Measurements from ENCODE around the gene KIF18B.

- TF ChIP-seq SIN3A (IDR thresholded peaks at IDR 0.05; ENCODE audit: low read depth, low read length) (no peak), MTA3 (IDR thresholded peaks at IDR 0.05; ENCODE audit: borderline replicate concordance, low read length) (no peak), KDM1A (IDR thresholded peaks at IDR 0.05; ENCODE audit: borderline replicate concordance) (no peak), NRF1 (conservative IDR thresholded peaks at IDR 0.05; ENCODE audit: low read depth, low read length) (no peak)
- TF ChIP-seq, protein P1, sequence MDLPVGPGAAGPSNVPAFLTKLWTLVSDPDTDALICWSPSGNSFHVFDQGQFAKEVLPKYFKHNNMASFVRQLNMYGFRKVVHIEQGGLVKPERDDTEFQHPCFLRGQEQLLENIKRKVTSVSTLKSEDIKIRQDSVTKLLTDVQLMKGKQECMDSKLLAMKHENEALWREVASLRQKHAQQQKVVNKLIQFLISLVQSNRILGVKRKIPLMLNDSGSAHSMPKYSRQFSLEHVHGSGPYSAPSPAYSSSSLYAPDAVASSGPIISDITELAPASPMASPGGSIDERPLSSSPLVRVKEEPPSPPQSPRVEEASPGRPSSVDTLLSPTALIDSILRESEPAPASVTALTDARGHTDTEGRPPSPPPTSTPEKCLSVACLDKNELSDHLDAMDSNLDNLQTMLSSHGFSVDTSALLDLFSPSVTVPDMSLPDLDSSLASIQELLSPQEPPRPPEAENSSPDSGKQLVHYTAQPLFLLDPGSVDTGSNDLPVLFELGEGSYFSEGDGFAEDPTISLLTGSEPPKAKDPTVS (IDR thresholded peaks at IDR 0.05; ENCODE audit: low read depth, low read length) = no peak
- TF ChIP-seq, protein P2, sequence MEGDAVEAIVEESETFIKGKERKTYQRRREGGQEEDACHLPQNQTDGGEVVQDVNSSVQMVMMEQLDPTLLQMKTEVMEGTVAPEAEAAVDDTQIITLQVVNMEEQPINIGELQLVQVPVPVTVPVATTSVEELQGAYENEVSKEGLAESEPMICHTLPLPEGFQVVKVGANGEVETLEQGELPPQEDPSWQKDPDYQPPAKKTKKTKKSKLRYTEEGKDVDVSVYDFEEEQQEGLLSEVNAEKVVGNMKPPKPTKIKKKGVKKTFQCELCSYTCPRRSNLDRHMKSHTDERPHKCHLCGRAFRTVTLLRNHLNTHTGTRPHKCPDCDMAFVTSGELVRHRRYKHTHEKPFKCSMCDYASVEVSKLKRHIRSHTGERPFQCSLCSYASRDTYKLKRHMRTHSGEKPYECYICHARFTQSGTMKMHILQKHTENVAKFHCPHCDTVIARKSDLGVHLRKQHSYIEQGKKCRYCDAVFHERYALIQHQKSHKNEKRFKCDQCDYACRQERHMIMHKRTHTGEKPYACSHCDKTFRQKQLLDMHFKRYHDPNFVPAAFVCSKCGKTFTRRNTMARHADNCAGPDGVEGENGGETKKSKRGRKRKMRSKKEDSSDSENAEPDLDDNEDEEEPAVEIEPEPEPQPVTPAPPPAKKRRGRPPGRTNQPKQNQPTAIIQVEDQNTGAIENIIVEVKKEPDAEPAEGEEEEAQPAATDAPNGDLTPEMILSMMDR (IDR thresholded peaks at IDR 0.05 in 2 of 3, conservative IDR thresholded peaks at IDR 0.05 in 1 of 3; ENCODE audit: control insufficient read depth in 2 of 3, extremely low read depth in 1 of 3, insufficient read depth in 1 of 3, low read depth in 3 of 3, low read length in 3 of 3) = no peak
Observed at GRCh38 chr17:44932787-44933097, 14.8 kb downstream of the KIF18B start.

Measured in GM12878 (cell line).